Measurements from ENCODE around the gene OSBPL2.

Gene OSBPL2

GRCh38 chr20:62235001-62235776, 3.1 kb upstream of the OSBPL2 start:
- H2AK5ac ChIP-seq (ENCODE audit: low read length), result no peak overlapping the region

GRCh38 chr20:62235777-62236157, 2.6 kb upstream of the OSBPL2 start:
- Histone ChIP-seq H3K56ac (ENCODE audit: low read length) (no peak overlapping the region), H3K9ac (ENCODE audit: low read length) (no peak overlapping the region), H4K8ac (ENCODE audit: low read depth, low read length) (no peak overlapping the region), H3K4ac (ENCODE audit: low read depth, low read length) (no peak overlapping the region), H4K5ac (ENCODE audit: low read length) (no peak overlapping the region), H3K4me3 (ENCODE audit: low read length) (no peak overlapping the region), H2BK120ac (ENCODE audit: low read depth, low read length) (no peak overlapping the region), H3K23ac (ENCODE audit: low read length) (no peak overlapping the region), H2AK5ac (ENCODE audit: low read length) (no peak overlapping the region), H3K79me1 (ENCODE audit: low read length) (peaks cover 7% of the 10 kb centered on the region), H3K27ac (ENCODE audit: low read depth, low read length) (no peak overlapping the region), H3K18ac (ENCODE audit: low read length) (no peak overlapping the region), H2BK15ac (replicated peaks; ENCODE audit: low read depth) (no peak overlapping the region), H3K4me1 (ENCODE audit: control insufficient read depth, low read depth, low read length) (no peaks in the 10 kb centered on the region), H3K4me2 (ENCODE audit: low read length) (no peak overlapping the region), H3K79me2 (ENCODE audit: control insufficient read depth, insufficient read depth, low read length) (peaks cover 10% of the 10 kb centered on the region), H3K36me3 (ENCODE audit: control insufficient read depth, insufficient read depth, low read length) (no peaks in the 10 kb centered on the region), H2BK5ac (ENCODE audit: low read length) (no peak overlapping the region), H3K27me3 (ENCODE audit: insufficient read depth, low read length, poor library complexity) (no peaks in the 10 kb centered on the region)
- no peak for DNase-seq
- WGBS (ENCODE audit: extremely low coverage, insufficient coverage, low lambda C conversion rate), result no CpG with 5 or more reads among the region's 9 CpGs

More at GRCh38 chr20:62235001-62235776, 3.1 kb upstream of the OSBPL2 start:
- H3K23ac ChIP-seq (ENCODE audit: low read length), result no peak overlapping the region
- no peak overlapping the region for H3K9ac ChIP-seq (ENCODE audit: low read length)
- peaks cover 6% of the 10 kb centered on the region for H3K79me1 ChIP-seq (ENCODE audit: low read length)
- no peaks in the 10 kb centered on the region for H3K4me1 ChIP-seq (ENCODE audit: control insufficient read depth, low read depth, low read length)
- no peak for DNase-seq
- H3K4me2 ChIP-seq (ENCODE audit: low read length), result no peak overlapping the region
- no peak overlapping the region for H3K18ac ChIP-seq (ENCODE audit: low read length)
- H2BK120ac ChIP-seq (ENCODE audit: low read depth, low read length), result no peak overlapping the region
- H4K5ac ChIP-seq (ENCODE audit: low read length), result no peak overlapping the region
- H3K27me3 ChIP-seq (ENCODE audit: insufficient read depth, low read length, poor library complexity), result no peaks in the 10 kb centered on the region
- no peak overlapping the region for H3K4ac ChIP-seq (ENCODE audit: low read depth, low read length)
- H3K36me3 ChIP-seq (ENCODE audit: control insufficient read depth, insufficient read depth, low read length), result no peaks in the 10 kb centered on the region
- H2BK15ac ChIP-seq (replicated peaks; ENCODE audit: low read depth), result no peak overlapping the region
- no peak overlapping the region for H3K27ac ChIP-seq (ENCODE audit: low read depth, low read length)
- H3K56ac ChIP-seq (ENCODE audit: low read length), result no peak overlapping the region
- H4K8ac ChIP-seq (ENCODE audit: low read depth, low read length), result no peak overlapping the region
- H3K4me3 ChIP-seq (ENCODE audit: low read length), result no peak overlapping the region
- no CpG with 5 or more reads among the region's 16 CpGs for WGBS (ENCODE audit: extremely low coverage, insufficient coverage, low lambda C conversion rate)
- no peak overlapping the region for H2BK5ac ChIP-seq (ENCODE audit: low read length)
- peaks cover 8% of the 10 kb centered on the region for H3K79me2 ChIP-seq (ENCODE audit: control insufficient read depth, insufficient read depth, low read length)

GRCh38 chr20:62236200-62236599, 2.1 kb upstream of the OSBPL2 start:
- peaks cover 8% of the 10 kb centered on the region for H3K79me1 ChIP-seq (ENCODE audit: low read length)
- no peak overlapping the region for H3K4me3 ChIP-seq (ENCODE audit: low read length)

GRCh38 chr20:62236766-62237513, 1.4 kb upstream of the OSBPL2 start:
- Histone ChIP-seq H3K27me3 (ENCODE audit: insufficient read depth, low read length, poor library complexity) (no peaks in the 10 kb centered on the region), H3K23ac (ENCODE audit: low read length) (no peak overlapping the region), H3K27ac (ENCODE audit: low read depth, low read length) (no peak overlapping the region), H3K4me3 (ENCODE audit: low read length) (no peak overlapping the region), H2BK15ac (replicated peaks; ENCODE audit: low read depth) (no peak overlapping the region), H2BK120ac (ENCODE audit: low read depth, low read length) (no peak overlapping the region), H4K8ac (ENCODE audit: low read depth, low read length) (no peak overlapping the region), H3K79me1 (ENCODE audit: low read length) (peaks cover 9% of the 10 kb centered on the region), H3K18ac (ENCODE audit: low read length) (no peak overlapping the region), H3K56ac (ENCODE audit: low read length) (no peak overlapping the region), H3K9ac (ENCODE audit: low read length) (no peak overlapping the region), H3K4ac (ENCODE audit: low read depth, low read length) (no peak overlapping the region), H2BK5ac (ENCODE audit: low read length) (no peak overlapping the region), H4K5ac (ENCODE audit: low read length) (no peak overlapping the region), H3K36me3 (ENCODE audit: control insufficient read depth, insufficient read depth, low read length) (no peaks in the 10 kb centered on the region), H3K4me1 (ENCODE audit: control insufficient read depth, low read depth, low read length) (no peaks in the 10 kb centered on the region), H3K4me2 (ENCODE audit: low read length) (no peak overlapping the region), H3K79me2 (ENCODE audit: control insufficient read depth, insufficient read depth, low read length) (peaks cover 15% of the 10 kb centered on the region), H2AK5ac (ENCODE audit: low read length) (no peak overlapping the region)
- no CpG with 5 or more reads among the region's 28 CpGs for WGBS (ENCODE audit: extremely low coverage, insufficient coverage, low lambda C conversion rate)
- DNase-seq, result peak; percentile 82

More at GRCh38 chr20:62236200-62236599, 2.1 kb upstream of the OSBPL2 start:
- Histone ChIP-seq H3K36me3 (ENCODE audit: control insufficient read depth, insufficient read depth, low read length) (no peaks in the 10 kb centered on the region), H2BK5ac (ENCODE audit: low read length) (no peak overlapping the region), H4K8ac (ENCODE audit: low read depth, low read length) (no peak overlapping the region), H3K18ac (ENCODE audit: low read length) (no peak overlapping the region), H3K27me3 (ENCODE audit: insufficient read depth, low read length, poor library complexity) (no peaks in the 10 kb centered on the region), H3K23ac (ENCODE audit: low read length) (no peak overlapping the region), H2BK15ac (replicated peaks; ENCODE audit: low read depth) (no peak overlapping the region), H3K4me2 (ENCODE audit: low read length) (no peak overlapping the region), H3K4ac (ENCODE audit: low read depth, low read length) (no peak overlapping the region), H3K27ac (ENCODE audit: low read depth, low read length) (no peak overlapping the region), H3K79me2 (ENCODE audit: control insufficient read depth, insufficient read depth, low read length) (peaks cover 12% of the 10 kb centered on the region), H3K9ac (ENCODE audit: low read length) (no peak overlapping the region), H2BK120ac (ENCODE audit: low read depth, low read length) (no peak overlapping the region), H3K4me1 (ENCODE audit: control insufficient read depth, low read depth, low read length) (no peaks in the 10 kb centered on the region), H2AK5ac (ENCODE audit: low read length) (no peak overlapping the region), H3K56ac (ENCODE audit: low read length) (no peak overlapping the region), H4K5ac (ENCODE audit: low read length) (no peak overlapping the region)
- no peak for DNase-seq
- WGBS (ENCODE audit: extremely low coverage, insufficient coverage, low lambda C conversion rate), result no CpG with 5 or more reads among the region's 6 CpGs

- H3K36me3 ChIP-seq (ENCODE audit: control insufficient read depth, insufficient read depth, low read length), result no peaks in the 10 kb centered on the region
- WGBS (ENCODE audit: extremely low coverage, insufficient coverage, low lambda C conversion rate), result no CpG with 5 or more reads among the region's 1 CpG
- H2BK120ac ChIP-seq (ENCODE audit: low read depth, low read length), result no peak overlapping the region
- no peak overlapping the region for H2BK5ac ChIP-seq (ENCODE audit: low read length)
- H3K27ac ChIP-seq (ENCODE audit: low read depth, low read length), result no peak overlapping the region
- no peak for DNase-seq
- no peak overlapping the region for H3K4ac ChIP-seq (ENCODE audit: low read depth, low read length)
- H3K4me1 ChIP-seq (ENCODE audit: control insufficient read depth, low read depth, low read length), result no peaks in the 10 kb centered on the region
- H3K27me3 ChIP-seq (ENCODE audit: insufficient read depth, low read length, poor library complexity), result no peaks in the 10 kb centered on the region
- H3K79me1 ChIP-seq (ENCODE audit: low read length), result peaks cover 13% of the 10 kb centered on the region
- no peak overlapping the region for H4K8ac ChIP-seq (ENCODE audit: low read depth, low read length)
- no peak overlapping the region for H3K18ac ChIP-seq (ENCODE audit: low read length)
- H3K9ac ChIP-seq (ENCODE audit: low read length), result no peak overlapping the region
- H3K4me3 ChIP-seq (ENCODE audit: low read length), result no peak overlapping the region
- no peak overlapping the region for H3K4me2 ChIP-seq (ENCODE audit: low read length)
- H4K5ac ChIP-seq (ENCODE audit: low read length), result no peak overlapping the region
- H2BK15ac ChIP-seq (replicated peaks; ENCODE audit: low read depth), result no peak overlapping the region
- H3K23ac ChIP-seq (ENCODE audit: low read length), result no peak overlapping the region
- H2AK5ac ChIP-seq (ENCODE audit: low read length), result no peak overlapping the region
- no peak overlapping the region for H3K56ac ChIP-seq (ENCODE audit: low read length)
- peaks cover 20% of the 10 kb centered on the region for H3K79me2 ChIP-seq (ENCODE audit: control insufficient read depth, insufficient read depth, low read length)
Observed at GRCh38 chr20:62237514-62237800, 864 bp upstream of the OSBPL2 start.
